ENCODE results near the gene BACE1. TPM values are rescaled to one million over a fixed set of nuclear protein-coding genes. Genes with fewer than 3 reads are reported as not detected.

The BACE1 gene
- total RNA-seq, 1 donor from 2014 or later: 17.2 TPM

GRCh38 chr11:117303101-117303500 lies 13.0 kb downstream of the BACE1 start:
- no peak for DNase-seq (ENCODE audit: low read depth)
- no peaks in the 10 kb centered on the region for H3K27me3 ChIP-seq (ENCODE audit: control insufficient read depth, insufficient read depth, low read length)
- no peak for TF ChIP-seq CTCF (IDR thresholded peaks at IDR 0.05; ENCODE audit: insufficient read depth, low read length, poor library complexity, severe bottlenecking)
- H3K36me3 ChIP-seq (ENCODE audit: control insufficient read depth, insufficient read depth, low read length): no peaks in the 10 kb centered on the region
- no peak overlapping the region for H3K4me3 ChIP-seq (ENCODE audit: low read depth, low read length)

- H3K27me3 ChIP-seq (ENCODE audit: control insufficient read depth, insufficient read depth, low read length): no peaks in the 10 kb centered on the region
- no peak for DNase-seq (ENCODE audit: low read depth)
- no peak for TF ChIP-seq CTCF (IDR thresholded peaks at IDR 0.05; ENCODE audit: insufficient read depth, low read length, poor library complexity, severe bottlenecking)
Measured at GRCh38 chr11:117302228-117302627, 13.8 kb downstream of the BACE1 start.

GRCh38 chr11:117300773-117301172 lies 15.3 kb downstream of the BACE1 start:
- Histone ChIP-seq H3K36me3 (ENCODE audit: control insufficient read depth, insufficient read depth, low read length) (no peaks in the 10 kb centered on the region), H3K4me3 (ENCODE audit: low read depth, low read length) (no peak overlapping the region), H3K27me3 (ENCODE audit: control insufficient read depth, insufficient read depth, low read length) (no peaks in the 10 kb centered on the region)
- DNase-seq (ENCODE audit: low read depth): no peak
- no peak for TF ChIP-seq CTCF (IDR thresholded peaks at IDR 0.05; ENCODE audit: insufficient read depth, low read length, poor library complexity, severe bottlenecking)

More at GRCh38 chr11:117302228-117302627, 13.8 kb downstream of the BACE1 start:
- Histone ChIP-seq H3K36me3 (ENCODE audit: control insufficient read depth, insufficient read depth, low read length) (no peaks in the 10 kb centered on the region), H3K4me3 (ENCODE audit: low read depth, low read length) (no peak overlapping the region)

- peak; percentile 12 for DNase-seq (ENCODE audit: low read depth)
- Histone ChIP-seq H3K36me3 (ENCODE audit: control insufficient read depth, insufficient read depth, low read length) (no peaks in the 10 kb centered on the region), H3K27me3 (ENCODE audit: control insufficient read depth, insufficient read depth, low read length) (no peaks in the 10 kb centered on the region), H3K4me3 (ENCODE audit: low read depth, low read length) (no peak overlapping the region)
- TF ChIP-seq CTCF (IDR thresholded peaks at IDR 0.05; ENCODE audit: insufficient read depth, low read length, poor library complexity, severe bottlenecking): no peak
Measured at GRCh38 chr11:117300283-117300663, 15.8 kb downstream of the BACE1 start.

GRCh38 chr11:117299351-117300282 lies 16.4 kb downstream of the BACE1 start:
- Histone ChIP-seq H3K27me3 (ENCODE audit: control insufficient read depth, insufficient read depth, low read length) (no peaks in the 10 kb centered on the region), H3K4me3 (ENCODE audit: low read depth, low read length) (no peak overlapping the region), H3K36me3 (ENCODE audit: control insufficient read depth, insufficient read depth, low read length) (no peaks in the 10 kb centered on the region)
- no peak for TF ChIP-seq CTCF (IDR thresholded peaks at IDR 0.05; ENCODE audit: insufficient read depth, low read length, poor library complexity, severe bottlenecking)
- no peak for DNase-seq (ENCODE audit: low read depth)

Measured in kidney epithelial cell (primary cell).